K562 (cell line): ENCODE results near the gene LRRC8A. TPM values are rescaled to one million over a fixed set of nuclear protein-coding genes. Genes with fewer than 3 reads are reported as not detected.
A peak's percentile ranks its signal among the peaks of the same experiment; 100 is the strongest.

Experiments
- ATAC-seq: fragments of 200-7000 bp; cut with Tn5 transposase; 3 replicates; pipeline ENCODE4 v1.9.1; 2020; ENCODE audit warnings: moderate library complexity
- BruUV-seq: library from RNA; stranded (reverse); fragments of 400-500 nt; replicated peaks from 2 replicates; lab custom pipeline; 2021; lab: Mats Ljungman, UMichigan
- CTCF ChIA-PET: fragments of 300-600 bp; formaldehyde crosslinking; extraction: SDS; loops from one replicate; lab custom pipeline; 2021; ENCODE audit warnings: low intra/inter-chr PET ratio; lab: Yijun Ruan, JAX
- POLR2A ChIA-PET: fragments of 300-600, 350-650 bp; sonication (Branson Sonifier 250); formaldehyde crosslinking; extraction: SDS; loops from one replicate; lab custom pipeline; 2021; ENCODE audit warnings: antibody characterized with exemption, inconsistent platforms; lab: Yijun Ruan, JAX
- DNase-seq, 4 experiments: peaks; one replicate each; pipeline versions ENCODE4 v3.0.0 to v3.0.0-alpha.2; 2011 to 2018; ENCODE audit warnings: low spot score in 3 of 4, mixed read lengths in 3 of 4; ENCODE audit errors: extremely low read depth in 1 of 4
- FAIRE-seq: peaks from 2 replicates; lab custom pipeline; 2011; peaks lifted over from hg19 to GRCh38; lab: Jason Lieb, UNC
- H2AFZ ChIP-seq: 2 replicates; pipeline ENCODE4 v1.6.0; 2011; ENCODE audit warnings: low read depth, low read length, control low read depth, inconsistent platforms
- H3K27ac ChIP-seq: fragments of 200-600 bp; 3 replicates; pipeline ENCODE4 v1.8.0; 2011; ENCODE audit warnings: low read depth, mild to moderate bottlenecking, control low read depth, inconsistent platforms, low read length, moderate library complexity, mixed read lengths; ENCODE audit errors: extremely low read depth
- H3K27me3 ChIP-seq, 2 experiments: fragments of 300-600 bp in 1 of 2; 2 replicates in 1 of 2; 3 replicates in 1 of 2; pipeline versions ENCODE4 v1.6.0 to v1.8.0; 2011; ENCODE audit warnings: inconsistent platforms in 2 of 2, low read length in 2 of 2, mild to moderate bottlenecking in 1 of 2, mixed read lengths in 1 of 2, moderate library complexity in 1 of 2; ENCODE audit not compliant: control insufficient read depth in 2 of 2, insufficient read depth in 2 of 2
- H3K36me3 ChIP-seq: fragments of 300-600 bp; 3 replicates; pipeline ENCODE4 v1.8.0; 2011; ENCODE audit warnings: mild to moderate bottlenecking, low read length, inconsistent platforms; ENCODE audit not compliant: control insufficient read depth, insufficient read depth
- H3K4me1 ChIP-seq, 2 experiments: fragments of 200-600 bp in 1 of 2; replicated peaks in 1 of 2; 2 replicates in 1 of 2; 3 replicates in 1 of 2; pipeline versions ENCODE4 v1.5.1 to v1.8.0; 2011; ENCODE audit warnings: inconsistent platforms in 2 of 2, low read length in 2 of 2, mild to moderate bottlenecking in 1 of 2, mixed read lengths in 1 of 2, moderate library complexity in 1 of 2; ENCODE audit not compliant: control insufficient read depth in 2 of 2, insufficient read depth in 2 of 2
- H3K4me2 ChIP-seq: 2 replicates; pipeline ENCODE4 v1.6.1; 2011; ENCODE audit warnings: low read length, control low read depth, inconsistent platforms, mixed read lengths; ENCODE audit not compliant: insufficient read depth
- H3K4me3 ChIP-seq: fragments of 200-600 bp; sonication (generic), shearing (Covaris generic); 2 replicates; pipeline ENCODE4 v1.5.1; 2016; ENCODE audit warnings: control low read depth, inconsistent platforms
- H3K79me2 ChIP-seq: fragments of 200-600 bp; 3 replicates; pipeline ENCODE4 v1.8.0; 2011; ENCODE audit warnings: low read length, inconsistent platforms; ENCODE audit not compliant: control insufficient read depth, insufficient read depth
- H3K9ac ChIP-seq, 2 experiments: 2 replicates each; pipeline versions ENCODE4 v1.6.0 to v1.6.1; 2011; ENCODE audit warnings: low read depth in 2 of 2, low read length in 2 of 2, control low read depth in 1 of 2, inconsistent platforms in 1 of 2, mild to moderate bottlenecking in 1 of 2, mixed read lengths in 1 of 2; ENCODE audit not compliant: insufficient read depth in 1 of 2
- H3K9me1 ChIP-seq: one replicate; pipeline ENCODE4 v1.6.0; 2011; ENCODE audit warnings: inconsistent platforms, mild to moderate bottlenecking, low read length, moderate library complexity; ENCODE audit not compliant: control insufficient read depth, insufficient read depth
- H3K9me3 ChIP-seq: replicated peaks from 2 replicates; pipeline ENCODE4 v1.5.1; 2011; ENCODE audit warnings: low read depth, low read length, inconsistent platforms; ENCODE audit not compliant: control insufficient read depth, insufficient read depth
- H4K20me1 ChIP-seq: replicated peaks from 2 replicates; pipeline ENCODE4 v1.6.1; 2011; ENCODE audit warnings: low read length, inconsistent platforms, mixed read lengths; ENCODE audit not compliant: control insufficient read depth, insufficient read depth
- CHD4 ChIP-seq: fragments of 200-600 bp; sonication (generic); IDR thresholded peaks from 3 replicates; pipeline ENCODE4 v1.6.1; 2012; ENCODE audit warnings: low read depth, mild to moderate bottlenecking, mixed read lengths, low read length, inconsistent platforms; ENCODE audit not compliant: insufficient read depth, insufficient replicate concordance, poor library complexity, severe bottlenecking
- NFE2L1 ChIP-seq: fragments of 450-650 bp; IDR thresholded peaks from 2 replicates; pipeline ENCODE4 v1.6.1; 2016; ENCODE audit warnings: missing genetic modification characterization, low read depth, mild to moderate bottlenecking, missing compliant biosample characterization, moderate library complexity, borderline replicate concordance
- ZFP30 ChIP-seq: fragments of 250-450 bp; sonication (Bioruptor Pico); IDR thresholded peaks from 2 replicates; pipeline ENCODE4 v1.8.0; 2022; ENCODE audit warnings: moderate library complexity, mild to moderate bottlenecking, inconsistent platforms, borderline replicate concordance
- WGBS: fragments of 100-300 bp; shearing (Covaris generic); methylation state at CpG from one replicate; pipeline ENCODE4 v1.1.6; 2016; ENCODE audit warnings: low coverage, mixed read lengths; ENCODE audit not compliant: insufficient coverage; ENCODE audit errors: missing lambda C conversion rate; 5-methylcytosine and 5-hydroxymethylcytosine counted together
- in situ Hi-C: fragments of 300-500 bp; cut with MboI; formaldehyde crosslinking; loops from 4 replicates; pipeline ENCODE4 v1.15.0; 2018; ENCODE audit warnings: inconsistent platforms, mixed read lengths
- intact Hi-C: fragments of 100-400 bp; cut with micrococcal nuclease; formaldehyde crosslinking; loops from 2 replicates; pipeline ENCODE4 v1.14.2; 2022
- polyA plus RNA-seq, 8 experiments: library from polyadenylated mRNA; depleted of rRNA in 4 of 8; stranded (reverse) in 5 of 8; unstranded in 3 of 8; fragments of >200 nt; fragmentation: Nextera tagmentation in 2 of 8; fragmentation: Illumina TruSeq in 1 of 8; extraction: Ambion mirVana in 2 of 8; extraction: Trizol in 1 of 8; gene quantifications; 2 replicates each; pipeline versions ENCODE4 v1.2.1 to v1.2.3, GENCODE V29; 2011 to 2014; ENCODE audit warnings: inconsistent platforms in 1 of 8, missing spikeins in 1 of 8
- total RNA-seq, 7 experiments: library from RNA; depleted of rRNA in 6 of 7; stranded (reverse); fragments of >200 nt in 6 of 7; fragmentation: Illumina TruSeq in 2 of 7; extraction: Trizol in 2 of 7; gene quantifications; 2 replicates each; pipeline versions ENCODE4 v1.2.1 to v1.2.3, GENCODE V29; 2011 to 2021; ENCODE audit warnings: low replicate concordance in 1 of 7
- TF ChIP-seq, protein P1 (sequence below): fragments of 450-650 bp; formaldehyde crosslinking; IDR thresholded peaks from 2 replicates; pipeline ENCODE4 v1.4.0; 2022; ENCODE audit warnings: missing genetic modification characterization

LRRC8A gene
- total and polyA plus RNA-seq, 9 of the 15 experiments (the other 6 are each of a cell fraction or from before 2014, with no cell fraction given), result 2.9 to 24.7 (median 8.9) TPM

- no peak for TF ChIP-seq CHD4
- TF ChIP-seq NFE2L1 (tag), result no peak
- no peak for TF ChIP-seq ZFP30
- TF ChIP-seq, protein P1, sequence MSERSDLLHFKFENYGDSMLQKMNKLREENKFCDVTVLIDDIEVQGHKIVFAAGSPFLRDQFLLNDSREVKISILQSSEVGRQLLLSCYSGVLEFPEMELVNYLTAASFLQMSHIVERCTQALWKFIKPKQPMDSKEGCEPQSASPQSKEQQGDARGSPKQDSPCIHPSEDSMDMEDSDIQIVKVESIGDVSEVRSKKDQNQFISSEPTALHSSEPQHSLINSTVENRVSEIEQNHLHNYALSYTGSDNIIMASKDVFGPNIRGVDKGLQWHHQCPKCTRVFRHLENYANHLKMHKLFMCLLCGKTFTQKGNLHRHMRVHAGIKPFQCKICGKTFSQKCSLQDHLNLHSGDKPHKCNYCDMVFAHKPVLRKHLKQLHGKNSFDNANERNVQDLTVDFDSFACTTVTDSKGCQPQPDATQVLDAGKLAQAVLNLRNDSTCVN (CRISPR knock-in tag), result no peak
- Histone ChIP-seq H3K4me3 (no peak overlapping the region), H3K36me3 (peaks cover 48% of the 10 kb centered on the region; the same call in 2 of the 3 replicates), H2AFZ (no peak overlapping the region), H3K79me2 (peaks cover 51% of the 10 kb centered on the region), H3K9me1 (peaks cover 7% of the 10 kb centered on the region), H4K20me1 (peaks cover 3% of the 10 kb centered on the region; the same call in 1 of the 2 replicates), H3K9me3 (no peaks in the 10 kb centered on the region), H3K27ac (no peak overlapping the region), H3K9ac (peak overlapping the region in 1 of 2 experiments; percentile 29; a peak in 1 of 4 replicates), H3K27me3 (no peaks in the 10 kb centered on the region), H3K4me2 (no peak overlapping the region), H3K4me1 (peaks cover 21 to 32% of the 10 kb centered on the region in 2 experiments)
- no TSS peak for BruUV-seq
- ChIA-PET CTCF (no interaction called here), POLR2A (interaction anchor here (0.7 kb wide), 1 partner anchor 543 kb away, joined by 4 read pairs; no protein-coding TSS in a partner anchor)
- FAIRE-seq, result no peak
- in situ Hi-C loops, result no loop called here
- no peak for DNase-seq
- WGBS, result 82% methylated on average over 8 of the region's 8 CpGs
- intact Hi-C loops, result no loop called here
- no peak for ATAC-seq
Observed at GRCh38 chr9:128885376-128885775, 3.4 kb downstream of the LRRC8A start.
